NCI-H187 treated with DMSO at 0.1 percent for 48 hours (cell line): Measurements from ENCODE around the gene NAT16.
"Not testable (repeated sequence)": the region's sequence is repeated elsewhere in the genome, so short reads cannot be mapped to it uniquely, and the experiment has no call there.

ENCODE experiments used
- DNase-seq: peaks from one replicate; lab custom pipeline; 2025; lab: John Stamatoyannopoulos, UW

The NAT16 gene

DNA sequence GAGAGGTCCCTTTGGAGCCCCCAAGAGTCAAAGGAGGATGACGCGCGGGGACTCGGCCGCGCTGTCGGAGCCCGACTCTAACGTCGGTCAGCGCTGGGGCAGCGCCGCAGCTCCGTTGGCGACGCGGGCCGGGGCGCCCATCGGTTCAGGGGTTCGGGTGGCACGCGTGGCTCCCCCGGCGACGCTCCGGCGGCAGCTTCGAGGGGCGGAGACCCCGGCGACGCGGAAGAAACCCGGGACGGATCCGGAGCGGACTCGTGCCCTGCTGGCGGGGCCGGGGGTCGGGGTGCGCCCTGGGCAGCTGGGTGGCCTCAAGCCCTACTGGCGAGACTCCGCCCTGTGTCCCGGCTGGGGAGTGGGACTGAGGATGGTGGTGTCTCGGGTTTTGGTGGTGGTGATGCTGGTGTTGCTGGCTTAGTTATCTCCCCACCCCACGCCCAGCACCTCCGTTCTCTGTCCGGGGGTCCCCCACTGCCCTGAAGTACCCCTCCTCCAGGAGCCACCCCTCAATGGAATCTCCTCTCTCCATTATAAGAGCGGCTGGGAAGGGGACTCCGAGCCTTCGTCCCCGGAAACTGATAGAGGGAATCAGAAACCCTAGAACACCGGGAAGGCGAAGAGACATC is at the start of gene NAT16:
TSS of gene NAT16 (minus strand) at position 164 of the 626 bp plus-strand sequence. CDS start 5,486 bp downstream, outside the sequence.
- no peak for DNase-seq

- no peak for DNase-seq
These were observed 46.6 kb upstream of the NAT16 start for GRCh38 chr7:101226721-101227120.

- no peak for DNase-seq
These were observed 45.6 kb upstream of the NAT16 start for GRCh38 chr7:101225650-101226049.

- no peak for DNase-seq
These were observed 43.4 kb upstream of the NAT16 start for GRCh38 chr7:101223528-101223927.

DNA sequence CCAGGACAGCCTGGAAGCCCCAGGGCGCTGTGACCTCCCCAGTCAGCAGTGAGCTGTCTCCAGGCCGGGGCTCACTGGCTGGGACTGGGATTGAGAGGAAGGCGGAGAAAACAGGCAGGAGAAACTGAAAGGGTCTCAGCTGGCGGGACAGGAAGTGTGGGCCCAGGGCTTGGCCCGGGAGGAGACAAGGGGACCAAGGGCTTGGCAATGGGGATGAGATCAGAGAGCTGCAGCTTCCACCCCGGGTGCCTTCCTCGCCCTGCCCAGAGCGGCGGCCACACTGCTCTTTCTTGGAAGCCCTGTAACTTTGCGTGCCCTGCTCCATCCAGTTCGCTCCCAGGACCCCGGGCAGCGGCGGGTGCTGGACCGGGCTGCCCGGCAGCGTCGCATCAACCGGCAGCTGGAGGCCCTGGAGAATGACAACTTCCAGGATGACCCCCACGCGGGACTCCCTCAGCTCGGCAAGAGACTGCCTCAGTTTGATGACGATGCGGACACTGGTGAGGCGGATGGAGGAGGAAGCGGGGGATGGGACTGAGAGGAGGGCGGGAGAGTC is 42.3 kb upstream of the NAT16 start:
- DNase-seq: no peak

- no peak for DNase-seq
These were observed 40.2 kb upstream of the NAT16 start for GRCh38 chr7:101220295-101220694.

DNA sequence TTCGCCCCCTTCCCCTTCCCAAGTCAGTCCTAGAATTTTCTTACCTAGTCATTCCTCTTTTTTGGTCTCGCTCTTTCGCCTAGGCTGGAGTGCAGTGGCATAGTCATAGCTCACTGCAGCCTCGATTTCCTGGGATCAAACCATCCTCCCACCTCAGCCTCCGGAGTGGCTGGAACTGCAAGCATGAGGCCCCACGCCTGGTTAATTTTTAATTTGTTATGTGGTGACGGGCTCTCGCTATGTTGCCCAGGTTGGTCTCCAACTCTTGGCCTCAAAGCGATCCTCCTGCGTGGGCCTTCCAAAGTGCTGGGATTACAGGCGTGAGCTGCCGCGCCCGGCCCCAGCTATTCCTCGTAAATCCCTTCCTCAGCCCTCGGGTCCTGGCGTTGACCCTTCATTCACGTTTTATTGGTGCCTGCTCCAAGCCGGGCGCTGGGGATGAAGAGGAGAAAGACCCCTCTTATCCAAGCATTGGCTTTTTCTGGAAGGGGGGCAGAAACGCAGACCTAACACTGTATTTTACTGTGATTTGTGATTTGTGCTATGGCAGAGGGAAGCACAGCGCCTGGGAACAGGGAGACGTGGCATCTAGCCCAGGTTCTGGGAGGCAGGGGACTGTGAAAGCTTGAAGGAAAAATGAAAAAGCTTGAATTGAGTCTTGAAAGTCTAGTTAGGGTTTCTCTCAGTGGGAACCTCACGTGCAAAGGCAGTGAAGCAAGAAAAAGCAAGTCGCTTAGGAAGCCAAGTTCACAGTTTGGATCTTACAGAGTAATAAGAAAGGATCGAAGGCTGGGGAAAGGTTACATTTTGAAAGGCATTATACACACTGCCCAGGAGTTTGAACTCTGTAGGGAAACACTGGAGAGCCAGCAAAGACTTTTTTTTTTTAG is 38.4 kb upstream of the NAT16 start:
- no peak for DNase-seq

GRCh38 chr7:101217388-101218235 is 37.5 kb upstream of the NAT16 start, which contains the start of the genes PLOD3 and ZNHIT1:
TSS of gene PLOD3 (minus strand) at chr7:101217581. CDS start at chr7:101217274, 307 bp downstream.
TSS of gene ZNHIT1 (plus strand) at chr7:101218165. CDS start at chr7:101218196, 31 bp downstream.
- peak; percentile 97 for DNase-seq

DNA sequence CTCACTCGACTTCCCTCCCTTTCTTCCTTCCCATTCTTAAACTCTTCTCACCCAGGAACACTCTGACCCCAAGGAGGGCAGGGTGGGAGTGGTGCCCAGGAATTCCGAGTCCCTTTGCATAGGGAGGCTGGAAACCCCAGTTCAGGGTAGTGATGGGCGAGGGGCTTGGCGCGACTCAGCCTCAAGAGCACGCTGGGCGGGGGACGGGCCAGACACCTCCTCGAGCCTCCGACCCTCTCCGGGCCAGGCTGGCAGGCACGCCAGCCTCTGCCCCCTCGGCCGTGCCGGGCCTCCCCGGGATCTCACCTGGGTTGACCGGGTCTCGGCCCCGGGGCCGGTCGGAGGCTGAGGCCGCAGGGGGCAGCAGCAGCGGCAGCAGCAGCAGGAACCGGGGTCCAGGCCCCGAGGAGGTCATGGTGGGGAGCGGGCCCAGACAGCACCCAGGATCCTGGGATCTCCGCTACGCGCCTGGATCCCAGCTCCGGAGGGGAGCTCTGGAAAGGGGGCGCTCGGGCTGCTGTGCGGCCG is 36.8 kb upstream of the NAT16 start:
- DNase-seq: no peak

DNA sequence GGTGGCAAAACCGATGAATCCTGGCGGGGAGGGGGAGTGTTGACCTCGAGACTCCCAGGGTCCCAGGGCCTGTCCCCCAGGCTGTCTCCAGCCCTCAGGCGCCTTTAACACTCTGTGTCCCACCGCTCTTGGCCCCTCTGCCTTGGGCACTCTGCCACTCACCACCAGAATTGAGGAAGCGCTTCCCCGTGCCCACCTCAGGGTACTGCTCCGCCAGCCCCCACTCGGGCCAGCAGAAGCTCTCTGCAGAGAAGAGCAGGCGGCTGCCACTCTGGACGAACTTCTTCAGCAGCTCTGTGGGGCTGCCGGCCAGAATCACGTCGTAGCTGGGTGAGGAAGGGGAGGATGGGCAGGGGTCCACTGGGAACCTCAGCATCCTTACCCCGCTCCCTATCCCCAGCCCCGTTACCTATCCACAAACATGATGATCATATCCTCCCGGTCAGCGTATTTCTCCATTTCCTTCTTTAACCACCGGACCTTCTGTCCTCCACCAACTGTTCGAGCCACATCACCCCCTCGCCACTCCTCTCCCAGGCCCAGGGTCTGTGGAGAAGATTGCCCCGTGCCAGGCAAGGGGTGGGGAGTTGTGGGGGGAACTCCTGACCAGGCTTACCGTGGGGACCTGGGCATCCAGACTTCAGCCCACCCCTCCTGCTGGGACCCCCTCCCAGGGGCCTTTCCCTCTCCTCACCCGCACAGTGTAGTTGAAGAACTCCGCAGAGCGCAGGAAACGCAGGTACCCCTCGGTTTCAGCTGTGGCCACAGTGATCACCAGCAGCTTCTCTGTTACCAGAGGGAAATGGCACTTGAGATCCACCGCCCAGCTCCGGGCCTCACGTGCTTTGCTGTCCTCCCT is 36.1 kb upstream of the NAT16 start:
- DNase-seq: no peak

DNA sequence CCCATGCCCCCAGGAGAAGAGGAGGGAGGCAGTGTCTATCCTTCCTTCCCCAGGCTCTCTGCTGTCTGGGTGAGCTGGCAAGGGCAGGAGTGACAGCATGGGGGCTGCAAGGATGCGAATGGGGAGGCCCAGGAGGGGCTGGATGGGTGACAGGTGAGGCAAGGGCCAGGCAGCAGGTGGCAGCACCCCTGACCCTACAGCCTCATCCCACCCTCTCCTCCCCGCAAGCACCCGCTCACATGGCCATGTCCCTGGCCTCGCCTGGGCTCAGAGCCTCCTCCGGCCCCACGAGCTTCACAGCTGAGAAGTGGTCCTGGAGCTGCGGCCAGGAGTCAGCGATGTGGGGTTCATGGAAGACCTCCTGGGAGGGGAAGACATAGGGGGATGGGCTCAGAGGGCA is 31.9 kb upstream of the NAT16 start:
- no peak for DNase-seq

GRCh38 chr7:101211501-101211900 is 31.4 kb upstream of the NAT16 start:
- no peak for DNase-seq

- no peak for DNase-seq
These were observed 30.1 kb upstream of the NAT16 start for GRCh38 chr7:101210143-101210542.

GRCh38 chr7:101208794-101209193 is 28.7 kb upstream of the NAT16 start:
- no peak for DNase-seq

GRCh38 chr7:101207459-101207858 is 27.4 kb upstream of the NAT16 start:
- no peak for DNase-seq

DNA sequence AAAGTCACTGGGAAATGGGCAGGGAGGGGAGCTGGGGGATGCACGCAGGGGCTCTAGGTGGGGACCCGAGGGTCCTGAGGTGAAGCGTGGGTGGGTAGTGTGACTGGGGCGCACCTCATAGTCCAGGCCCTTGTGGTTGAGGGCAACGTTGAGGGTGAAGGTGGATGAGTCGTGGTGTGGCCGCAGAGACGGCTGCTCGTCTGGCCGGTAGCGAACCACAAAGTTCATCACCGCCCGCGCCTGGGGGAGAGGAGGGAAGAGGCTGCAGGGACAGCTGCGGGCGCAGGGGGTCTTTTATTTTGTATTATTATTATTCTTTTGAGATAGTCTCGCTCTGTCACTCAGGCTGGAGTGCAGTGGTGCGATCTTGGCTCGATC is 26.6 kb upstream of the NAT16 start:
- DNase-seq: no peak

- no peak for DNase-seq
These were observed 26.0 kb upstream of the NAT16 start for GRCh38 chr7:101205901-101206664.

- not testable (repeated sequence) for DNase-seq
These were observed 23.9 kb upstream of the NAT16 start for GRCh38 chr7:101203740-101204738.

GRCh38 chr7:101202603-101202918 is 22.5 kb upstream of the NAT16 start:
- DNase-seq: no peak
